ENCODE data around the gene HABP4. TPM values are rescaled to one million over a fixed set of nuclear protein-coding genes. Genes with fewer than 3 reads are reported as not detected.
A peak's percentile ranks its signal among the peaks of the same experiment; 100 is the strongest.

The HABP4 gene
- total and polyA plus RNA-seq, 9 of the 15 experiments (the other 6 are each of a cell fraction or from before 2014, with no cell fraction given), result 0.38 to 2.4 (median 1.9) TPM

DNA sequence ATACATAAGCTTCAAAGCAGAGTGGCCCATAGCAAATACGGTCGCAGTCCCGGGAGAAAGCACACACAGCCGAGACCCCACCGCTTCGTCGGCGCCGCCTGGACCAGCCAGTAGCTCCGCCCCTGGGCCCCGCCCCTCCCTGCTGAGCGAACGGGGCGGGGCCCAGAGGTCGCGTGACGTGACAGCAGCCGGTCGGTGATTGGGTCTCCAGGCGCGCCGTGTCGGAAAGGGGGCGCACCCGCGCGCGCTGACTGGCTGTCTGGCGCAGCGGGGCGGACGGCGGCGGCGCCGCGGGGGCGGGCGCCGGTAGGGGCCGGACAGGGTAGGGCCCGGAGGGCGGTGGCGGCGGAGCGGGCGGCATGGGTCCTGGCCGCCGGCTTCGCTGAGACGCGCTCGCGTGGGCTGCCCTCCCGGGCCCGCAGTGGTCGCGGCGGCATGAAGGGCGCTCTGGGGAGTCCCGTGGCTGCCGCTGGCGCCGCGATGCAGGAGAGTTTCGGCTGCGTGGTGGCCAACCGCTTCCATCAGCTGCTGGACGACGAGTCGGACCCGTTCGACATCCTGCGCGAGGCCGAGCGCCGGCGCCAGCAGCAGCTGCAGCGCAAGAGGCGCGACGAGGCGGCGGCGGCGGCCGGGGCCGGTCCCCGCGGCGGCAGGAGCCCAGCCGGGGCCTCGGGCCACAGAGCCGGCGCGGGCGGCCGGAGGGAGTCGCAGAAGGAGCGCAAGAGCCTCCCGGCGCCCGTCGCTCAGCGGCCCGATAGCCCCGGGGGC, at the start of gene HABP4 (continued):
- TF ChIP-seq, protein P1, sequence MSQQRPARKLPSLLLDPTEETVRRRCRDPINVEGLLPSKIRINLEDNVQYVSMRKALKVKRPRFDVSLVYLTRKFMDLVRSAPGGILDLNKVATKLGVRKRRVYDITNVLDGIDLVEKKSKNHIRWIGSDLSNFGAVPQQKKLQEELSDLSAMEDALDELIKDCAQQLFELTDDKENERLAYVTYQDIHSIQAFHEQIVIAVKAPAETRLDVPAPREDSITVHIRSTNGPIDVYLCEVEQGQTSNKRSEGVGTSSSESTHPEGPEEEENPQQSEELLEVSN (IDR thresholded peaks at IDR 0.05; ENCODE audit: borderline replicate concordance in 1 of 2, extremely low read depth in 1 of 2, insufficient read depth in 1 of 2, insufficient read length in 1 of 2, low read depth in 1 of 2, low read length in 1 of 2, poor library complexity in 1 of 2, severe bottlenecking in 1 of 2), result peak in 1 of 2 experiments; percentile 70
- TF ChIP-seq, protein P2, sequence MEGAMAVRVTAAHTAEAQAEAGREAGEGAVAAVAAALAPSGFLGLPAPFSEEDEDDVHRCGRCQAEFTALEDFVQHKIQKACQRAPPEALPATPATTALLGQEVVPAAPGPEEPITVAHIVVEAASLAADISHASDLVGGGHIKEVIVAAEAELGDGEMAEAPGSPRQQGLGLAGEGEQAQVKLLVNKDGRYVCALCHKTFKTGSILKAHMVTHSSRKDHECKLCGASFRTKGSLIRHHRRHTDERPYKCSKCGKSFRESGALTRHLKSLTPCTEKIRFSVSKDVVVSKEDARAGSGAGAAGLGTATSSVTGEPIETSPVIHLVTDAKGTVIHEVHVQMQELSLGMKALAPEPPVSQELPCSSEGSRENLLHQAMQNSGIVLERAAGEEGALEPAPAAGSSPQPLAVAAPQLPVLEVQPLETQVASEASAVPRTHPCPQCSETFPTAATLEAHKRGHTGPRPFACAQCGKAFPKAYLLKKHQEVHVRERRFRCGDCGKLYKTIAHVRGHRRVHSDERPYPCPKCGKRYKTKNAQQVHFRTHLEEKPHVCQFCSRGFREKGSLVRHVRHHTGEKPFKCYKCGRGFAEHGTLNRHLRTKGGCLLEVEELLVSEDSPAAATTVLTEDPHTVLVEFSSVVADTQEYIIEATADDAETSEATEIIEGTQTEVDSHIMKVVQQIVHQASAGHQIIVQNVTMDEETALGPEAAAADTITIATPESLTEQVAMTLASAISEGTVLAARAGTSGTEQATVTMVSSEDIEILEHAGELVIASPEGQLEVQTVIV (CRISPR knock-in tag; IDR thresholded peaks at IDR 0.05; ENCODE audit: borderline replicate concordance), result no peak
- TF ChIP-seq ZNF146 (CRISPR knock-in tag; IDR thresholded peaks at IDR 0.05; ENCODE audit: unreplicated experiment), result no peak
- TF ChIP-seq DDX20 (tag; IDR thresholded peaks at IDR 0.05; ENCODE audit: low read depth), result no peak
- TF ChIP-seq BRCA1 (IDR thresholded peaks at IDR 0.05), result no peak
- no peak for TF ChIP-seq BRCA1 (CRISPR knock-in tag; IDR thresholded peaks at IDR 0.05)
- TF ChIP-seq IFI16 (CRISPR knock-in tag; IDR thresholded peaks at IDR 0.05), result no peak
- TF ChIP-seq, protein P3, sequence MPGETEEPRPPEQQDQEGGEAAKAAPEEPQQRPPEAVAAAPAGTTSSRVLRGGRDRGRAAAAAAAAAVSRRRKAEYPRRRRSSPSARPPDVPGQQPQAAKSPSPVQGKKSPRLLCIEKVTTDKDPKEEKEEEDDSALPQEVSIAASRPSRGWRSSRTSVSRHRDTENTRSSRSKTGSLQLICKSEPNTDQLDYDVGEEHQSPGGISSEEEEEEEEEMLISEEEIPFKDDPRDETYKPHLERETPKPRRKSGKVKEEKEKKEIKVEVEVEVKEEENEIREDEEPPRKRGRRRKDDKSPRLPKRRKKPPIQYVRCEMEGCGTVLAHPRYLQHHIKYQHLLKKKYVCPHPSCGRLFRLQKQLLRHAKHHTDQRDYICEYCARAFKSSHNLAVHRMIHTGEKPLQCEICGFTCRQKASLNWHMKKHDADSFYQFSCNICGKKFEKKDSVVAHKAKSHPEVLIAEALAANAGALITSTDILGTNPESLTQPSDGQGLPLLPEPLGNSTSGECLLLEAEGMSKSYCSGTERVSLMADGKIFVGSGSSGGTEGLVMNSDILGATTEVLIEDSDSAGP (CRISPR knock-in tag; IDR thresholded peaks at IDR 0.05), result no peak
- peak; percentile 31; the same call in 1 of the 2 replicates for TF ChIP-seq ZBTB9 (CRISPR knock-in tag; IDR thresholded peaks at IDR 0.05)
- no peak for TF ChIP-seq MBD1 (CRISPR knock-in tag; IDR thresholded peaks at IDR 0.05)
- TF ChIP-seq ZNF224 (CRISPR knock-in tag; IDR thresholded peaks at IDR 0.05), result no peak
- TF ChIP-seq, protein P4, sequence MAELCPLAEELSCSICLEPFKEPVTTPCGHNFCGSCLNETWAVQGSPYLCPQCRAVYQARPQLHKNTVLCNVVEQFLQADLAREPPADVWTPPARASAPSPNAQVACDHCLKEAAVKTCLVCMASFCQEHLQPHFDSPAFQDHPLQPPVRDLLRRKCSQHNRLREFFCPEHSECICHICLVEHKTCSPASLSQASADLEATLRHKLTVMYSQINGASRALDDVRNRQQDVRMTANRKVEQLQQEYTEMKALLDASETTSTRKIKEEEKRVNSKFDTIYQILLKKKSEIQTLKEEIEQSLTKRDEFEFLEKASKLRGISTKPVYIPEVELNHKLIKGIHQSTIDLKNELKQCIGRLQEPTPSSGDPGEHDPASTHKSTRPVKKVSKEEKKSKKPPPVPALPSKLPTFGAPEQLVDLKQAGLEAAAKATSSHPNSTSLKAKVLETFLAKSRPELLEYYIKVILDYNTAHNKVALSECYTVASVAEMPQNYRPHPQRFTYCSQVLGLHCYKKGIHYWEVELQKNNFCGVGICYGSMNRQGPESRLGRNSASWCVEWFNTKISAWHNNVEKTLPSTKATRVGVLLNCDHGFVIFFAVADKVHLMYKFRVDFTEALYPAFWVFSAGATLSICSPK (IDR thresholded peaks at IDR 0.05; ENCODE audit: borderline replicate concordance), result no peak
- TF ChIP-seq SIRT6 (IDR thresholded peaks at IDR 0.05; ENCODE audit: low read depth, low read length), result no peak
- TF ChIP-seq, protein P5, sequence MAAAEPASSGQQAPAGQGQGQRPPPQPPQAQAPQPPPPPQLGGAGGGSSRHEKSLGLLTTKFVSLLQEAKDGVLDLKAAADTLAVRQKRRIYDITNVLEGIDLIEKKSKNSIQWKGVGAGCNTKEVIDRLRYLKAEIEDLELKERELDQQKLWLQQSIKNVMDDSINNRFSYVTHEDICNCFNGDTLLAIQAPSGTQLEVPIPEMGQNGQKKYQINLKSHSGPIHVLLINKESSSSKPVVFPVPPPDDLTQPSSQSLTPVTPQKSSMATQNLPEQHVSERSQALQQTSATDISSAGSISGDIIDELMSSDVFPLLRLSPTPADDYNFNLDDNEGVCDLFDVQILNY (CRISPR knock-in tag; IDR thresholded peaks at IDR 0.05), result no peak
